Ectodermal cell (in vitro differentiated cells): Measurements from ENCODE around the gene ZMYM3.

ENCODE experiments used
- H3K27ac ChIP-seq: 2 replicates; pipeline ENCODE4 v1.7.0; 2013; ENCODE audit warnings: mild to moderate bottlenecking, low read depth, low read length; ENCODE audit not compliant: insufficient read depth, poor library complexity, severe bottlenecking
- H3K27me3 ChIP-seq: 2 replicates; pipeline ENCODE4 v1.7.0; 2013; ENCODE audit warnings: mild to moderate bottlenecking, low read length; ENCODE audit not compliant: insufficient read depth, control insufficient read depth, poor library complexity, severe bottlenecking
- H3K36me3 ChIP-seq: one replicate; pipeline ENCODE4 v1.7.0; 2013; ENCODE audit warnings: low read length; ENCODE audit not compliant: control insufficient read depth, insufficient read depth
- H3K4me1 ChIP-seq: one replicate; pipeline ENCODE4 v1.7.0; 2013; ENCODE audit warnings: low read length; ENCODE audit not compliant: control insufficient read depth, insufficient read depth
- H3K4me3 ChIP-seq: 2 replicates; pipeline ENCODE4 v1.7.0; 2013; ENCODE audit warnings: low read depth, low read length, control low read depth; ENCODE audit not compliant: insufficient read depth
- H3K9me3 ChIP-seq: 2 replicates; pipeline ENCODE4 v1.7.0; 2013; ENCODE audit warnings: mild to moderate bottlenecking, low read length, moderate library complexity; ENCODE audit not compliant: control insufficient read depth
- WGBS, 2 experiments: methylation state at CpG; one replicate each; pipeline ENCODE4 v1.1.7; 2013; ENCODE audit warnings: missing lambda C conversion rate in 2 of 2; 5-methylcytosine and 5-hydroxymethylcytosine counted together

Gene ZMYM3

GRCh38 chrX:71253253-71254091 is 468 bp downstream of the ZMYM3 start:
- no peak overlapping the region for H3K27ac ChIP-seq
- peaks cover 9% of the 10 kb centered on the region for H3K4me1 ChIP-seq
- 0% methylated on average over 23 to 30 of the region's 35 CpGs for WGBS, 2 experiments
- no peaks in the 10 kb centered on the region for H3K9me3 ChIP-seq
- no peaks in the 10 kb centered on the region for H3K27me3 ChIP-seq
- H3K36me3 ChIP-seq, result peaks cover 4% of the 10 kb centered on the region
- peak overlapping the region; percentile 75 for H3K4me3 ChIP-seq

DNA sequence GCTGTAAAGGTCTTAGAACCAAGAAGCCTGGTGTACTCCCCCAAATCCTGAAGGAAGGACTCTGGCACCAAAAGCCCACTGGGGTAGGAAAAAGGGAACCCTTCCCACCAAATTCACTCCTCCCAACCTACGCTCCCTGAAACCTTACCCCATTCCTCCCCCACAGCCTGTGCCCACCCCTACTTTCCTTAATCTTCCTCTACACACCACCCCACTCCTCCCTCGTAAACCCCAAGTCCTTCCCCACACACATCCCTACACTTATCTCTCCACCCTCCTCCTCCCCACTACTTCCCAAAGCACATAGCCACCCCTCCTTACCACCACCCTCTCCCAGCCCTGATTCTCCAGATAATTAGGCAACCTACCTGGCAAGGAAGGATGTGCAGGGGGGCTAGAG is 1.7 kb downstream of the ZMYM3 start:
- Histone ChIP-seq H3K9me3 (no peaks in the 10 kb centered on the region), H3K4me1 (peaks cover 9% of the 10 kb centered on the region), H3K36me3 (peaks cover 4% of the 10 kb centered on the region), H3K27me3 (no peaks in the 10 kb centered on the region), H3K27ac (no peak overlapping the region), H3K4me3 (peak overlapping the region; percentile 75)
- 44 to 62% methylated on average over 2 of the region's 2 CpGs for WGBS, 2 experiments

- Histone ChIP-seq H3K36me3 (peaks cover 9% of the 10 kb centered on the region), H3K4me1 (peaks cover 9% of the 10 kb centered on the region), H3K27me3 (no peaks in the 10 kb centered on the region), H3K9me3 (no peaks in the 10 kb centered on the region), H3K4me3 (peak overlapping the region; percentile 75), H3K27ac (no peak overlapping the region)
- 43 to 52% methylated on average over 6 to 7 of the region's 8 CpGs for WGBS, 2 experiments
These were observed 2.4 kb downstream of the ZMYM3 start for GRCh38 chrX:71251466-71251973.

GRCh38 chrX:71250841-71251240 is 3.1 kb downstream of the ZMYM3 start:
- H3K4me1 ChIP-seq, result peaks cover 3% of the 10 kb centered on the region
- H3K36me3 ChIP-seq, result peaks cover 10% of the 10 kb centered on the region
- no peak overlapping the region for H3K27ac ChIP-seq
- no peaks in the 10 kb centered on the region for H3K9me3 ChIP-seq
- no peaks in the 10 kb centered on the region for H3K27me3 ChIP-seq
- H3K4me3 ChIP-seq, result no peak overlapping the region
- 90 to 91% methylated on average over 7 to 9 of the region's 9 CpGs for WGBS, 2 experiments

DNA sequence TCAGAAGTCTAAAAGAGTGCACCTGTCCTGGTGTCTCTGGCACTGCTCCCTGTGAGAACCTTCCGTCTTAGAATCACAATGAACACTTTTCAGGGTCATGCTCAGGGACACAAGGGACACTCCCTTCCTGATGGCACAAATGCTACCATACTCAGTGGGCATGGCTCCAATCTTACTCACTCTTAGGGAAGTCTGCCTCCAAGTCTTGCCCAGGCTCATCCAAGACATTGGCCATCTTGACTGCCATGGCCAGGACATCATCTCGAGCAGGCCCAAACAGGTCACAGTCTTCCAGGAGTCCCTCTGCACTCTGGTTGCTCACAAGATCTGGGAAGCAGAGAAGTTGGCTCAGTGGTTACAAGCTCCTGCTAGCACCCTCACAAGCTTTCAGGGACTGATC is 8.8 kb downstream of the ZMYM3 start:
- H3K27me3 ChIP-seq, result no peaks in the 10 kb centered on the region
- peaks cover 36% of the 10 kb centered on the region for H3K36me3 ChIP-seq
- H3K4me1 ChIP-seq, result no peaks in the 10 kb centered on the region
- H3K4me3 ChIP-seq, result no peak overlapping the region
- H3K27ac ChIP-seq, result no peak overlapping the region
- H3K9me3 ChIP-seq, result no peaks in the 10 kb centered on the region
- 88 to 94% methylated on average over 2 of the region's 2 CpGs for WGBS, 2 experiments

DNA sequence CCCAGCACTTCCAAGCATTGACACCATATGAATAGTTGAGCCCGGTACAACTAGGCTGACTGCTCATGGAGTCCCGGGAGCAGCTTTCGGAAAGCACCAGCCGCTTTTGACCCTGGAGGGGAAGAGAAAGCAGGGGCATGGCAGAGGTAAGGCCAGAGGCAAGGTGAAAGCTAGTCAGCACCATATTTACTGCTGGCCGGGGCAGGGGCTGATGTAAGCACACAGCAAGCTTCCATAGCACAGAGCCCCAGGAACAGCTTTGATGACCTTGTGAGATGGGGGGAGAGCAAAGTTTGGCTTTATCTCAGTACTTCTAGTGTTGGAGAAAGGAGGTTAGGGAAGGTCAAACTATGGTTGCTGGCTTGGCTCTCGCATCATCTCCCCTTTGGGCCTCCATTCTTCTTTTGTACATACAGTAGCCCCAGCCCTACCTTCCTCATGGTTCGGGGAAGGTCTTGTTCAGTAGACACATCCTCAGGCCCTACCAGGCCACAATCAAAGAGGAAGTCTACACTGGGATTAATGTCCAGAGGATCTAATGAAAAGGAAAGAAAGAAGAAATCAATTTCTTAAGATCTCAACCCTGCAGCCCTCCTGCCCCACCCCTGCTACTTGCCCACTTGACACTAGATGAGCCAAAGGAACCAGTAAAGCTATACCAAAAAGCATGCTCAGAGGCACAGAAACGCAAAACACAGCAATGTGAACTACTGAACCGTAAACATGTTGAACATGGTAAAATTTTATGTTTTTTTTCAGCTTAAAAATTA is 9.4 kb downstream of the ZMYM3 start:
- Histone ChIP-seq H3K27ac (no peak overlapping the region), H3K36me3 (peaks cover 33% of the 10 kb centered on the region), H3K27me3 (no peaks in the 10 kb centered on the region), H3K4me3 (no peak overlapping the region), H3K9me3 (no peaks in the 10 kb centered on the region), H3K4me1 (no peaks in the 10 kb centered on the region)
- 96 to 98% methylated on average over 7 to 8 of the region's 9 CpGs for WGBS, 2 experiments

- WGBS, 2 experiments, result 92 to 94% methylated on average over 6 of the region's 6 CpGs
- H3K9me3 ChIP-seq, result no peaks in the 10 kb centered on the region
- no peaks in the 10 kb centered on the region for H3K27me3 ChIP-seq
- H3K4me1 ChIP-seq, result no peaks in the 10 kb centered on the region
- no peak overlapping the region for H3K4me3 ChIP-seq
- H3K36me3 ChIP-seq, result peaks cover 27% of the 10 kb centered on the region
- H3K27ac ChIP-seq, result no peak overlapping the region
These were observed 12.6 kb downstream of the ZMYM3 start for GRCh38 chrX:71241301-71241700.

DNA sequence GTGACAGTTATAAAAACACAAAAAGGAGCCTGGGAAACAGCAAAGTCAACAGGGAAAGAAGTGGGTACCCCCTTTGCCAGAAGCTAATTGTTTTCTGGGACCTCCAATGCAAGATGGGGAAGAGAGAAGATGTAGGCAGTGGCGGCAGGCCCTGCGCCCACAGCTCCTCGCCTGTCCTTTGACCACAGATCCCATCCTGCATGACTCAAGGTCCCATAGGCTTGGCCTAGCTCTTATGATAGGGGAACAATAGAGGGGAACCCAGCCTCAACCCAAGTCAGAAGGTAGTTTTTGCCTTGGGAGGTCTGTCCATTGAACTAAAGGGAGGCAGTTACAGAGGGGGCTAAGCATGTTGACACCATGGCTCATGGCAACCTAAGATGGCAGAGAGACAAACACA is 14.2 kb downstream of the ZMYM3 start:
- no peaks in the 10 kb centered on the region for H3K27me3 ChIP-seq
- H3K4me3 ChIP-seq, result no peak overlapping the region
- H3K36me3 ChIP-seq, result peaks cover 17% of the 10 kb centered on the region
- no peaks in the 10 kb centered on the region for H3K4me1 ChIP-seq
- 93 to 100% methylated on average over 3 of the region's 3 CpGs for WGBS, 2 experiments
- no peaks in the 10 kb centered on the region for H3K9me3 ChIP-seq
- H3K27ac ChIP-seq, result no peak overlapping the region

DNA sequence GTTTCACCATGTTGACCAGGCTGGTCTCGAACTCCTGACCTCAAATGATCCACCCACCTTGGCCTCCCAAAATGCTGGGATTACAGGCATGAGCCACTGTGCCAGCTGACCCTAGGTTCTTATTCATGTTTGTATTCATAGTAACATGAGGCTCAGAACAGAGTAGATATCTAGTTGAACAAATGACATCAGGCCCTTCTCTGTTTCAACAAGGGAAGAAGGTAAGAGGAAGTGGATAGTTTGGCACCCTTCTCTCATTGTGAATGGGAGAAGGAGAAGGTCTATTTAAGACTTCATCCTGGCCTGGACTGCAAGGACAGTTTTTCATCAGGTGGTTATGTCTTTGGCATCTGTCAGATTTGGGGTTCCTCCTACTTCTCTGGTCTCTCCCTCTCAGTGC is 17.1 kb downstream of the ZMYM3 start:
- Histone ChIP-seq H3K9me3 (no peaks in the 10 kb centered on the region), H3K27ac (no peak overlapping the region), H3K4me3 (no peak overlapping the region), H3K4me1 (no peaks in the 10 kb centered on the region), H3K36me3 (peaks cover 6% of the 10 kb centered on the region), H3K27me3 (no peaks in the 10 kb centered on the region)
- WGBS, 2 experiments, result 91% methylated on average over 1 of the region's 1 CpG; no CpG with 5 or more reads in 1 of the 2 experiments

- Histone ChIP-seq H3K4me1 (no peaks in the 10 kb centered on the region), H3K27ac (no peak overlapping the region), H3K4me3 (no peak overlapping the region), H3K27me3 (no peaks in the 10 kb centered on the region), H3K36me3 (no peaks in the 10 kb centered on the region), H3K9me3 (no peaks in the 10 kb centered on the region)
- 81 to 88% methylated on average over 3 of the region's 3 CpGs for WGBS, 2 experiments
These were observed 18.5 kb downstream of the ZMYM3 start for GRCh38 chrX:71235482-71235881.
